Body of pancreas (tissue), 4 donors: Measurements from ENCODE around the gene MAST3.

ENCODE experiments used
- CTCF ChIP-seq, 7 experiments: fragments of 450-650 bp in 4 of 7; fragments of 200-600 bp in 3 of 7; sonication (generic) in 3 of 7; IDR thresholded peaks; one replicate each; pipeline ENCODE4 v1.5.1; 2016 to 2019; ENCODE audit warnings: antibody characterized with exemption in 7 of 7
- POLR2A ChIP-seq, 3 donors: fragments of 450-650 bp; IDR thresholded peaks; one replicate each; pipeline ENCODE4 v1.6.1; 2016; ENCODE audit warnings: antibody characterized with exemption in 3 of 3, mild to moderate bottlenecking in 2 of 3

- TF ChIP-seq CTCF (IDR thresholded peaks at IDR 0.05) (no peak), POLR2A (IDR thresholded peaks at IDR 0.05) (no peak)
Observed at GRCh38 chr19:18070181-18070580, 27.4 kb upstream of the MAST3 start.
